ENCODE measurements around the gene AMPH. TPM values are rescaled to one million over a fixed set of nuclear protein-coding genes. Genes with fewer than 3 reads are reported as not detected.

AMPH gene
- total and polyA plus RNA-seq, 9 of the 15 experiments (the other 6 are each of a cell fraction or from before 2014, with no cell fraction given): 0.03 to 0.35 TPM; not detected in 7

DNA sequence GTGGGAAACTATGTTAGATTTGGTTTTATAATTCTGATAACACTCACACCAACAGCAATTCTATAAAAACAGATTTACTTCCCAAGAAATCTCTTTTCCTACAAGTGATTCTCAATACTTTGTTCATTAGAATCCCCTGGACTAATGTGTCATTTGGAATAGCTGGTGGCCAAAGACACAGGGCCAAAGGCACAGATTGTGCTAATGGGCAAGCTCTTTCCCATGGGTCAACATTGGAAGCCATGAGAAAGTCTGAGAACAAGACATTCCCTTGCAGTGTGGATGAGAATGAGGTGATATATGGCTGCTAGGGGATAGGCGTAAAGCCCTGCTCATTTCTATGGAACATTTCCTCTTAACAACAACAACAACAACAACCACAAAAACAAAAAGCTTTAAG is 153.8 kb downstream of the AMPH start:
- POLR2A ChIA-PET: interaction anchor here (0.7 kb wide), 1 partner anchor 25 kb away, joined by 3 read pairs; no protein-coding TSS in a partner anchor
- no TSS peak for BruUV-seq (replicated peaks)

More for the DNA sequence above, 153.8 kb downstream of the AMPH start:
- CTCF ChIA-PET (ENCODE audit: low intra/inter-chr PET ratio): no interaction called here
- 17% methylated on average over 1 of the region's 1 CpG for WGBS (ENCODE audit: insufficient coverage, low coverage, missing lambda C conversion rate)
- H3K4me1 ChIP-seq (replicated peaks in 1 of 2; ENCODE audit: control insufficient read depth in 2 of 2, insufficient read depth in 2 of 2, low read length in 2 of 2): no peaks in the 10 kb centered on the region
- no peak overlapping the region for H3K27ac ChIP-seq (ENCODE audit: extremely low read depth, low read depth, low read length)
- in situ Hi-C loops (cut with MboI) (no loop called here), intact Hi-C loops (cut with micrococcal nuclease) (no loop called here)
- no peak overlapping the region for H3K4me2 ChIP-seq (ENCODE audit: insufficient read depth, low read length)
- no peaks in the 10 kb centered on the region for H3K79me2 ChIP-seq (ENCODE audit: control insufficient read depth, insufficient read depth, low read length)
- no peaks in the 10 kb centered on the region for H3K9me1 ChIP-seq (ENCODE audit: control insufficient read depth, insufficient read depth, low read length)
- no peaks in the 10 kb centered on the region for H4K20me1 ChIP-seq (replicated peaks; ENCODE audit: control insufficient read depth, insufficient read depth, low read length)
- TF ChIP-seq, protein P1, sequence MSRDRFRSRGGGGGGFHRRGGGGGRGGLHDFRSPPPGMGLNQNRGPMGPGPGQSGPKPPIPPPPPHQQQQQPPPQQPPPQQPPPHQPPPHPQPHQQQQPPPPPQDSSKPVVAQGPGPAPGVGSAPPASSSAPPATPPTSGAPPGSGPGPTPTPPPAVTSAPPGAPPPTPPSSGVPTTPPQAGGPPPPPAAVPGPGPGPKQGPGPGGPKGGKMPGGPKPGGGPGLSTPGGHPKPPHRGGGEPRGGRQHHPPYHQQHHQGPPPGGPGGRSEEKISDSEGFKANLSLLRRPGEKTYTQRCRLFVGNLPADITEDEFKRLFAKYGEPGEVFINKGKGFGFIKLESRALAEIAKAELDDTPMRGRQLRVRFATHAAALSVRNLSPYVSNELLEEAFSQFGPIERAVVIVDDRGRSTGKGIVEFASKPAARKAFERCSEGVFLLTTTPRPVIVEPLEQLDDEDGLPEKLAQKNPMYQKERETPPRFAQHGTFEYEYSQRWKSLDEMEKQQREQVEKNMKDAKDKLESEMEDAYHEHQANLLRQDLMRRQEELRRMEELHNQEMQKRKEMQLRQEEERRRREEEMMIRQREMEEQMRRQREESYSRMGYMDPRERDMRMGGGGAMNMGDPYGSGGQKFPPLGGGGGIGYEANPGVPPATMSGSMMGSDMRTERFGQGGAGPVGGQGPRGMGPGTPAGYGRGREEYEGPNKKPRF (IDR thresholded peaks at IDR 0.05; ENCODE audit: low read depth, low read length): no peak
- no peak for TF ChIP-seq GATAD2B (IDR thresholded peaks at IDR 0.05; ENCODE audit: borderline replicate concordance)
- no peak for TF ChIP-seq RFX5 (IDR thresholded peaks at IDR 0.05; ENCODE audit: low read depth, low read length)
- no peak for TF ChIP-seq CBX3 (IDR thresholded peaks at IDR 0.05; ENCODE audit: borderline replicate concordance in 1 of 2, low read length in 2 of 2)
- TF ChIP-seq, protein P2, sequence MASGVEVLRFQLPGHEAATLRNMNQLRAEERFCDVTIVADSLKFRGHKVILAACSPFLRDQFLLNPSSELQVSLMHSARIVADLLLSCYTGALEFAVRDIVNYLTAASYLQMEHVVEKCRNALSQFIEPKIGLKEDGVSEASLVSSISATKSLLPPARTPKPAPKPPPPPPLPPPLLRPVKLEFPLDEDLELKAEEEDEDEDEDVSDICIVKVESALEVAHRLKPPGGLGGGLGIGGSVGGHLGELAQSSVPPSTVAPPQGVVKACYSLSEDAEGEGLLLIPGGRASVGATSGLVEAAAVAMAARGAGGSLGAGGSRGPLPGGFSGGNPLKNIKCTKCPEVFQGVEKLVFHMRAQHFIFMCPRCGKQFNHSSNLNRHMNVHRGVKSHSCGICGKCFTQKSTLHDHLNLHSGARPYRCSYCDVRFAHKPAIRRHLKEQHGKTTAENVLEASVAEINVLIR (CRISPR knock-in tag; IDR thresholded peaks at IDR 0.05): no peak
- no peak for TF ChIP-seq ZNF184 (CRISPR knock-in tag; IDR thresholded peaks at IDR 0.05)
- no peak for TF ChIP-seq TEAD1 (CRISPR knock-in tag; IDR thresholded peaks at IDR 0.05)
- TF ChIP-seq MTF1 (CRISPR knock-in tag; IDR thresholded peaks at IDR 0.05; ENCODE audit: borderline replicate concordance): no peak
- no peak for TF ChIP-seq CHD1 (IDR thresholded peaks at IDR 0.05; ENCODE audit: low read length)
- no peak for TF ChIP-seq POU5F1 (IDR thresholded peaks at IDR 0.05; ENCODE audit: borderline replicate concordance, low read depth, low read length, partially characterized antibody)
- TF ChIP-seq, protein P3, sequence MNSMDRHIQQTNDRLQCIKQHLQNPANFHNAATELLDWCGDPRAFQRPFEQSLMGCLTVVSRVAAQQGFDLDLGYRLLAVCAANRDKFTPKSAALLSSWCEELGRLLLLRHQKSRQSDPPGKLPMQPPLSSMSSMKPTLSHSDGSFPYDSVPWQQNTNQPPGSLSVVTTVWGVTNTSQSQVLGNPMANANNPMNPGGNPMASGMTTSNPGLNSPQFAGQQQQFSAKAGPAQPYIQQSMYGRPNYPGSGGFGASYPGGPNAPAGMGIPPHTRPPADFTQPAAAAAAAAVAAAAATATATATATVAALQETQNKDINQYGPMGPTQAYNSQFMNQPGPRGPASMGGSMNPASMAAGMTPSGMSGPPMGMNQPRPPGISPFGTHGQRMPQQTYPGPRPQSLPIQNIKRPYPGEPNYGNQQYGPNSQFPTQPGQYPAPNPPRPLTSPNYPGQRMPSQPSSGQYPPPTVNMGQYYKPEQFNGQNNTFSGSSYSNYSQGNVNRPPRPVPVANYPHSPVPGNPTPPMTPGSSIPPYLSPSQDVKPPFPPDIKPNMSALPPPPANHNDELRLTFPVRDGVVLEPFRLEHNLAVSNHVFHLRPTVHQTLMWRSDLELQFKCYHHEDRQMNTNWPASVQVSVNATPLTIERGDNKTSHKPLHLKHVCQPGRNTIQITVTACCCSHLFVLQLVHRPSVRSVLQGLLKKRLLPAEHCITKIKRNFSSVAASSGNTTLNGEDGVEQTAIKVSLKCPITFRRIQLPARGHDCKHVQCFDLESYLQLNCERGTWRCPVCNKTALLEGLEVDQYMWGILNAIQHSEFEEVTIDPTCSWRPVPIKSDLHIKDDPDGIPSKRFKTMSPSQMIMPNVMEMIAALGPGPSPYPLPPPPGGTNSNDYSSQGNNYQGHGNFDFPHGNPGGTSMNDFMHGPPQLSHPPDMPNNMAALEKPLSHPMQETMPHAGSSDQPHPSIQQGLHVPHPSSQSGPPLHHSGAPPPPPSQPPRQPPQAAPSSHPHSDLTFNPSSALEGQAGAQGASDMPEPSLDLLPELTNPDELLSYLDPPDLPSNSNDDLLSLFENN (IDR thresholded peaks at IDR 0.05; ENCODE audit: low read depth in 2 of 2, low read length in 2 of 2): no peak
- TF ChIP-seq ETV5 (CRISPR knock-in tag; IDR thresholded peaks at IDR 0.05; ENCODE audit: low read depth): no peak
- no peak overlapping the region for H3K9ac ChIP-seq (ENCODE audit: insufficient read depth in 1 of 2, low read depth in 2 of 2, low read length in 2 of 2)
- H3K4me3 ChIP-seq: no peak overlapping the region
- H3K36me3 ChIP-seq (ENCODE audit: control insufficient read depth, insufficient read depth, low read length): no peaks in the 10 kb centered on the region
- no peak for FAIRE-seq
- no peaks in the 10 kb centered on the region; a peak in 1 of 5 replicates for H3K27me3 ChIP-seq (ENCODE audit: control insufficient read depth in 2 of 2, insufficient read depth in 2 of 2, low read length in 2 of 2)
- no peak for DNase-seq (ENCODE audit: extremely low read depth in 1 of 4, low spot score in 3 of 4)
- ATAC-seq: no peak
- H3K9me3 ChIP-seq (replicated peaks; ENCODE audit: control insufficient read depth, insufficient read depth, low read depth, low read length): no peaks in the 10 kb centered on the region
- no peak overlapping the region for H2AFZ ChIP-seq (ENCODE audit: low read depth, low read length)

All from K562 (cell line).